ENCODE data around the gene ABCB10. TPM values are rescaled to one million over a fixed set of nuclear protein-coding genes. Genes with fewer than 3 reads are reported as not detected.

The ABCB10 gene
- polyA plus RNA-seq, 1 donor (not counting 4 experiments of a cell fraction or from before 2014, with no cell fraction given): 14.3 TPM

- DNase-seq (ENCODE audit: low read depth, low spot score): no peak
- dilution Hi-C loops (cut with MboI; ENCODE audit: extremely low pct_ligation_motif_present, low sequenced_read_pairs): no loop called here
- H3K4me1 ChIP-seq (ENCODE audit: control insufficient read depth, extremely low read depth, insufficient read depth, low read length): no peaks in the 10 kb centered on the region
- no peaks in the 10 kb centered on the region for H3K27me3 ChIP-seq (ENCODE audit: control insufficient read depth, extremely low read depth, insufficient read depth, low read length)
- TF ChIP-seq EZH2 (IDR thresholded peaks at IDR 0.05; ENCODE audit: low read length) (no peak), CTCF (optimal IDR thresholded peaks at IDR 0.05 in 1 of 3, IDR thresholded peaks at IDR 0.05 in 1 of 3, conservative IDR thresholded peaks at IDR 0.05 in 1 of 3; ENCODE audit: extremely low read depth in 1 of 3, insufficient read depth in 2 of 3, low read length in 3 of 3) (no peak)
- no peak overlapping the region for H2AFZ ChIP-seq (ENCODE audit: control insufficient read depth, low read length)
- no peak overlapping the region for H3K4me3 ChIP-seq (ENCODE audit: control insufficient read depth in 2 of 3, extremely low read depth in 1 of 3, insufficient read depth in 2 of 3, low read depth in 1 of 3, low read length in 3 of 3)
- no peaks in the 10 kb centered on the region for H4K20me1 ChIP-seq (ENCODE audit: control insufficient read depth, extremely low read depth, insufficient read depth, low read length)
- no peak overlapping the region for H3K9ac ChIP-seq (ENCODE audit: control insufficient read depth, extremely low read depth, insufficient read depth, low read length)
- peaks cover 9% of the 10 kb centered on the region for H3K79me2 ChIP-seq (ENCODE audit: control insufficient read depth, insufficient read depth, low read length)
- peaks cover 0 to 9% of the 10 kb centered on the region in 2 experiments for H3K36me3 ChIP-seq (ENCODE audit: control insufficient read depth in 2 of 2, extremely low read depth in 1 of 2, insufficient read depth in 2 of 2, low read length in 2 of 2)
- H3K4me2 ChIP-seq (ENCODE audit: control insufficient read depth, extremely low read depth, insufficient read depth, low read depth, low read length): no peak overlapping the region
- H3K9me3 ChIP-seq (ENCODE audit: control insufficient read depth, low read depth, low read length): no peaks in the 10 kb centered on the region
- no peak for FAIRE-seq
- H3K9me1 ChIP-seq (ENCODE audit: control insufficient read depth, extremely low read depth, insufficient read depth, low read length): no peaks in the 10 kb centered on the region
- no peak overlapping the region for H3K27ac ChIP-seq (ENCODE audit: control insufficient read depth, insufficient read depth, low read length)
These were observed 11.0 kb downstream of the ABCB10 start for GRCh38 chr1:229547542-229547941.

- no peak for DNase-seq (ENCODE audit: low read depth, low spot score)
- no peaks in the 10 kb centered on the region for H3K27me3 ChIP-seq (ENCODE audit: control insufficient read depth, extremely low read depth, insufficient read depth, low read length)
- H3K79me2 ChIP-seq (ENCODE audit: control insufficient read depth, insufficient read depth, low read length): no peaks in the 10 kb centered on the region
- no peaks in the 10 kb centered on the region for H4K20me1 ChIP-seq (ENCODE audit: control insufficient read depth, extremely low read depth, insufficient read depth, low read length)
- TF ChIP-seq EZH2 (IDR thresholded peaks at IDR 0.05; ENCODE audit: low read length) (no peak), CTCF (optimal IDR thresholded peaks at IDR 0.05 in 1 of 3, IDR thresholded peaks at IDR 0.05 in 1 of 3, conservative IDR thresholded peaks at IDR 0.05 in 1 of 3; ENCODE audit: extremely low read depth in 1 of 3, insufficient read depth in 2 of 3, low read length in 3 of 3) (no peak)
- FAIRE-seq: no peak
- H3K36me3 ChIP-seq (ENCODE audit: control insufficient read depth in 2 of 2, extremely low read depth in 1 of 2, insufficient read depth in 2 of 2, low read length in 2 of 2): peaks cover 7 to 12% of the 10 kb centered on the region in 2 experiments
- H3K4me2 ChIP-seq (ENCODE audit: control insufficient read depth, extremely low read depth, insufficient read depth, low read depth, low read length): no peak overlapping the region
- no peak overlapping the region for H3K27ac ChIP-seq (ENCODE audit: control insufficient read depth, insufficient read depth, low read length)
- no peaks in the 10 kb centered on the region for H3K9me1 ChIP-seq (ENCODE audit: control insufficient read depth, extremely low read depth, insufficient read depth, low read length)
- H3K9ac ChIP-seq (ENCODE audit: control insufficient read depth, extremely low read depth, insufficient read depth, low read length): no peak overlapping the region
- H3K4me1 ChIP-seq (ENCODE audit: control insufficient read depth, extremely low read depth, insufficient read depth, low read length): no peaks in the 10 kb centered on the region
- H3K9me3 ChIP-seq (ENCODE audit: control insufficient read depth, low read depth, low read length): no peaks in the 10 kb centered on the region
- dilution Hi-C loops (cut with MboI; ENCODE audit: extremely low pct_ligation_motif_present, low sequenced_read_pairs): no loop called here
- H2AFZ ChIP-seq (ENCODE audit: control insufficient read depth, low read length): no peak overlapping the region
- no peak overlapping the region for H3K4me3 ChIP-seq (ENCODE audit: control insufficient read depth in 2 of 3, extremely low read depth in 1 of 3, insufficient read depth in 2 of 3, low read depth in 1 of 3, low read length in 3 of 3)
These were observed 13.9 kb downstream of the ABCB10 start for GRCh38 chr1:229544587-229544986.

All from keratinocyte (primary cell).